Gastrocnemius medialis (tissue), 4 donors: ENCODE measurements around the gene KLHL20.

Experiments used
- POLR2A ChIP-seq, 2 donors: fragments of 450-650 bp; IDR thresholded peaks; one replicate each; pipeline ENCODE4 v1.6.1; 2017; ENCODE audit warnings: antibody characterized with exemption in 2 of 2, mild to moderate bottlenecking in 2 of 2, moderate library complexity in 2 of 2
- TF ChIP-seq, protein P1 (sequence below), 5 experiments: fragments of 450-650 bp in 3 of 5; fragments of 200-600 bp in 2 of 5; sonication (generic) in 2 of 5; IDR thresholded peaks in 4 of 5; conservative IDR thresholded peaks in 1 of 5; 1 replicate in 4 of 5; 2 replicates in 1 of 5; pipeline ENCODE4 v1.5.1; 2016 to 2019; ENCODE audit warnings: antibody characterized with exemption in 5 of 5, mild to moderate bottlenecking in 3 of 5, moderate library complexity in 3 of 5

GRCh38 chr1:173758980-173759379 is 44.2 kb downstream of the KLHL20 start:
- no peak for TF ChIP-seq POLR2A (IDR thresholded peaks at IDR 0.05)
- TF ChIP-seq, protein P1, sequence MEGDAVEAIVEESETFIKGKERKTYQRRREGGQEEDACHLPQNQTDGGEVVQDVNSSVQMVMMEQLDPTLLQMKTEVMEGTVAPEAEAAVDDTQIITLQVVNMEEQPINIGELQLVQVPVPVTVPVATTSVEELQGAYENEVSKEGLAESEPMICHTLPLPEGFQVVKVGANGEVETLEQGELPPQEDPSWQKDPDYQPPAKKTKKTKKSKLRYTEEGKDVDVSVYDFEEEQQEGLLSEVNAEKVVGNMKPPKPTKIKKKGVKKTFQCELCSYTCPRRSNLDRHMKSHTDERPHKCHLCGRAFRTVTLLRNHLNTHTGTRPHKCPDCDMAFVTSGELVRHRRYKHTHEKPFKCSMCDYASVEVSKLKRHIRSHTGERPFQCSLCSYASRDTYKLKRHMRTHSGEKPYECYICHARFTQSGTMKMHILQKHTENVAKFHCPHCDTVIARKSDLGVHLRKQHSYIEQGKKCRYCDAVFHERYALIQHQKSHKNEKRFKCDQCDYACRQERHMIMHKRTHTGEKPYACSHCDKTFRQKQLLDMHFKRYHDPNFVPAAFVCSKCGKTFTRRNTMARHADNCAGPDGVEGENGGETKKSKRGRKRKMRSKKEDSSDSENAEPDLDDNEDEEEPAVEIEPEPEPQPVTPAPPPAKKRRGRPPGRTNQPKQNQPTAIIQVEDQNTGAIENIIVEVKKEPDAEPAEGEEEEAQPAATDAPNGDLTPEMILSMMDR (IDR thresholded peaks at IDR 0.05 in 4 of 5, conservative IDR thresholded peaks at IDR 0.05 in 1 of 5): no peak
